Esophagus squamous epithelium (tissue), 5 donors: Measurements from ENCODE around the gene TBXAS1. TPM values are rescaled to one million over a fixed set of nuclear protein-coding genes. Genes with fewer than 3 reads are reported as not detected.

ENCODE experiments used
- DNase-seq: peaks from one replicate; lab custom pipeline; 2025; lab: John Stamatoyannopoulos, UW
- H3K27ac ChIP-seq, 4 donors: fragments of 200-600 bp; sonication (generic); one replicate each; pipeline ENCODE4 v1.5.1; 2016 to 2019; ENCODE audit warnings: mild to moderate bottlenecking in 1 of 4
- H3K27me3 ChIP-seq, 4 donors: fragments of 200-600 bp; sonication (generic); 1 replicate in 3 of 4; 2 replicates in 1 of 4; pipeline versions ENCODE4 v1.5.1 to v1.6.0; 2017 to 2021; ENCODE audit warnings: antibody characterized with exemption in 1 of 4
- H3K36me3 ChIP-seq, 3 donors: fragments of 200-600 bp; sonication (generic); one replicate each; pipeline ENCODE4 v1.5.1; 2016 to 2019
- H3K4me1 ChIP-seq, 3 donors: fragments of 200-600 bp; sonication (generic); one replicate each; pipeline ENCODE4 v1.5.1; 2017 to 2019
- H3K4me3 ChIP-seq, 4 donors: fragments of 200-600 bp; sonication (generic); 1 replicate in 3 of 4; 2 replicates in 1 of 4; pipeline ENCODE4 v1.5.1; 2016 to 2019; ENCODE audit warnings: mild to moderate bottlenecking in 2 of 4, moderate library complexity in 1 of 4
- H3K9me3 ChIP-seq, 3 donors: fragments of 200-600 bp; sonication (generic); one replicate each; pipeline ENCODE4 v1.5.1; 2016 to 2019
- CTCF ChIP-seq, 6 experiments: fragments of 450-650 bp in 4 of 6; fragments of 200-600 bp in 2 of 6; sonication (generic) in 2 of 6; IDR thresholded peaks; one replicate each; pipeline ENCODE4 v1.5.1; 2016 to 2019; ENCODE audit warnings: antibody characterized with exemption in 6 of 6, mild to moderate bottlenecking in 4 of 6, moderate library complexity in 4 of 6
- POLR2A ChIP-seq, 4 donors: fragments of 450-650 bp; IDR thresholded peaks; one replicate each; pipeline ENCODE4 v1.6.1; 2017; ENCODE audit warnings: antibody characterized with exemption in 4 of 4, mild to moderate bottlenecking in 4 of 4, moderate library complexity in 3 of 4
- WGBS, 2 donors: methylation state at CpG; one replicate each; pipeline ENCODE4 v1.1.5; 2018; 5-methylcytosine and 5-hydroxymethylcytosine counted together
- intact Hi-C: fragments of 100-400 bp; cut with DNase I; formaldehyde crosslinking; loops from one replicate; pipeline ENCODE4 v1.15.0; 2022
- total RNA-seq, 4 donors: library from RNA; depleted of rRNA; stranded (reverse); fragments of >200 nt; gene quantifications; one replicate each; pipeline ENCODE4 v1.1.0, GENCODE V29; 2016
- donor health status: DM: yes; HTN: yes; CAD: no.

Gene TBXAS1
- total RNA-seq: 10 to 100 TPM in 3 of 4 donors, 1 to 10 TPM in 1; 9.4 to 24.8 (median 17.8) TPM

DNA sequence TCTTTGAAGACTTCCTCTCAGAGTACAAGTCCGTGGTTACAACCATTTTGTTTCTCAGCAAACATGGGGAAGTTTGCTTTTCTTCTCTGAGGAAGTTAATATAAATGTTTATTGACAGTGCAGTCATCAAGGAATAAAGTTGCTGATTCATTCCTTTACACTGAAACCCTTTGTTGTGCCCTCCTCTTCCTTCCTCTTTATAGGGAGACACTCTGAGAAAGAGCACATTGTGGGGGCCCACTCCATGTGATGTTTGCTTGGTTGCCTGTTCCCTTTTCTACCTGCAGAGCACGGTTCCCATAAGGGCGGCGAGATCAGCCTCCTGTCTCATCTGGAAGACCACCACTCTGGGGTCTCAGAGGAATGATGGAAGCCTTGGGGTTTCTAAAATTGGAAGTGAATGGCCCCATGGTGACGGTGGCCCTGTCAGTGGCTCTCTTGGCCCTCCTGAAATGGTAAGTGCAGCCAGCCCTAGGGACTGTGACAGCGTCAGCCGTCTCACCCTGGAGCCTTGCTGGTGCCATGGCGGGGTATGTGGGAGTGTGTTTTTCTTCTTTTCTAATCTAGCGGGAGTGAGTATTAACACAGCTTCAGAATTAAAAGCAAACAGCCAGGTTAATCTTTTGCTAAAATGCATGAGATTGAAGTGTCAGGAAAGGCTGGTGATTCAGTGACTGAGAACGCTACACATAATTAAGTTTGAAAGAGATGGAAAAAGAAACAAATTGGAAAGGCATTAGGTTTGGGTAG is at the start of gene TBXAS1:
TSS of gene TBXAS1 (plus strand) at position 240 of the 750 bp plus-strand sequence. CDS start at position 367, 127 bp downstream.
- H3K4me3 ChIP-seq: peak within 1 kb of the TSS in 3 of 4 donors; percentile 7 to 49 (median 18)
- intact Hi-C loops: no loop called here
- no peak for DNase-seq

DNA sequence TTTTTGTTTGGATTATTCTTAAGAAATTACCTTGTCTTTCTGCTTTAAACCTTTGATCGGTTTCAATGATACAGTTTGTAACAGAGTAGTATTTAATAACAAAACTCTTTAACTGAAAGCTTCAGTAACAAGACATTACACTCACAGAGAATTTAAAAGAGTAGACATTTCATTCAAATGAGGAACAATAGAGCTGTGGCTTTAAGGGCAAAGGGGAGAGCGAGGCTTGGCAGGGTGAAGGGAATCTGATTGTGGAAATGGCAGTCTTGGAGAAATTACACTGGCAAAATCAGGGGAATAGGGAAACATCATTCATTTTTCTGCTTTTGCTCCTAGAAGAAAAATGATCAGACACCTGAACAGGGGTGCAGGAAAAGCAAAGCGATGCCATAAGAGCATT is 46.1 kb upstream of the TBXAS1 start:
- peak overlapping the region in 2 of 4 donors; percentile 65 to 72 for H3K27ac ChIP-seq
- 62 to 68% methylated on average over 3 of the region's 3 CpGs for WGBS, 2 donors
- no peak overlapping the region for H3K4me3 ChIP-seq
- H3K27me3 ChIP-seq: no peaks in the 10 kb centered on the region
- intact Hi-C loops: no loop called here
- no peaks in the 10 kb centered on the region for H3K9me3 ChIP-seq
- H3K4me1 ChIP-seq: peaks cover 10 to 72% (median 31%) of the 10 kb centered on the region in 3 donors
- H3K36me3 ChIP-seq: no peaks in the 10 kb centered on the region
- TF ChIP-seq POLR2A (IDR thresholded peaks at IDR 0.05) (no peak), CTCF (IDR thresholded peaks at IDR 0.05) (no peak)
- no peak for DNase-seq

More for the DNA sequence above, at the start of gene TBXAS1:
- Histone ChIP-seq H3K36me3 (no peaks in the 10 kb centered on the region), H3K27me3 (no peaks in the 10 kb centered on the region), H3K27ac (peak within 1 kb of the TSS in 2 of 4 donors; percentile 7 to 40), H3K4me1 (peaks cover 0 to 7% (median 0%) of the 10 kb centered on the region in 3 donors), H3K9me3 (no peaks in the 10 kb centered on the region)
- TF ChIP-seq POLR2A (IDR thresholded peaks at IDR 0.05): peak in 1 of 4 donors; percentile 60
- TF ChIP-seq CTCF (IDR thresholded peaks at IDR 0.05): no peak
- WGBS, 2 donors: 58 to 76% methylated on average over 2 to 10 of the region's 10 CpGs

DNA sequence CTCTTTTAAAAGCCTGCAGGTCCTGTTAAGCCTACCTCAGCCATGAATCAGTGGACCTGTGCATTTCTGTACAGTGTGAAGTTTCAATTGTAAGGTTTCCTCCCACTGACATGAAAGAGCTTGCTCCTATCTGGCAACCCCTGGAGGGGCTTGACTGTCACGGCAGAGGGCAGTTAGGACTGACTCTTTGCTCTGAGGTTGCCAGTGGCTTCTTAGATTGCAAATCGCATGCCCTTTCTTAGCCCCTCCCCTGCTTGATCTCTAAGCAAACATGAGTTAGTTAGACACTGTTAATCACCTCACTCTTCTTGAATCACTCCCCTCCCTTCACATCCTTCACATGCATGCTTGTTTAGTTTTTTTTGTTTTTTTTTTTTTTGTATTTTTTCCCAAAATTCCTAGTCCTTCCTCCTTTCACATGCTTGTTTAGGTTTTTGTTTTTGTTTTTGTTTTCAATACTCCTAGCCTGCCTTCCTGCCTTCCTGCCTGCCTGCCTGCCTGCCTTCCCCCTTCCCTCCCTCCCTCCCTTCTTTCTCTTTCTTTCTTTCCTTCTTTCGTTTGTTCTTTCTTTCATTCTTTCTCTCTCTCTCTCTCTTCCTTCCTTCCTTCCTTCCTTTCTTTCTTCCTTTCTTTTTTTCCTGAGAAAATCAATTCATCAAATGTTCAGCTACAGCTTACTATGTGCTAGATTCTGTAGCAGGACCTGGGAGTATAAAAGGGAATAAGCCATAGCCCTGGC is 45.2 kb upstream of the TBXAS1 start:
- H3K4me1 ChIP-seq: peaks cover 8 to 64% (median 31%) of the 10 kb centered on the region in 3 donors

GRCh38 chr7:139784648-139785047 is 44.4 kb upstream of the TBXAS1 start:
- intact Hi-C loops: loop anchor here (5.0 kb wide), 1 partner anchor 213 kb away; no protein-coding TSS in a partner anchor
- no peak for TF ChIP-seq POLR2A (IDR thresholded peaks at IDR 0.05)
- no peak for TF ChIP-seq CTCF (IDR thresholded peaks at IDR 0.05)
- no peaks in the 10 kb centered on the region for H3K9me3 ChIP-seq
- peaks cover 0 to 16% (median 0%) of the 10 kb centered on the region in 3 donors for H3K36me3 ChIP-seq
- no peak overlapping the region for H3K4me3 ChIP-seq
- H3K4me1 ChIP-seq: peaks cover 4 to 56% (median 27%) of the 10 kb centered on the region in 3 donors
- peak overlapping the region in 2 of 4 donors; percentile 65 to 72 for H3K27ac ChIP-seq
- WGBS, 2 donors: 38 to 46% methylated on average over 3 of the region's 3 CpGs
- no peak for DNase-seq
- no peaks in the 10 kb centered on the region for H3K27me3 ChIP-seq

More for the DNA sequence above, 45.2 kb upstream of the TBXAS1 start:
- Histone ChIP-seq H3K9me3 (no peaks in the 10 kb centered on the region), H3K27ac (peak overlapping the region in 2 of 4 donors; percentile 65 to 72), H3K27me3 (no peaks in the 10 kb centered on the region), H3K36me3 (peaks cover 0 to 8% (median 0%) of the 10 kb centered on the region in 3 donors), H3K4me3 (no peak overlapping the region)
- intact Hi-C loops: no loop called here
- TF ChIP-seq POLR2A (IDR thresholded peaks at IDR 0.05) (peak in 1 of 4 donors; percentile 14), CTCF (IDR thresholded peaks at IDR 0.05) (peak in 1 of 6 experiments; percentile 7)
- DNase-seq: no peak
- WGBS, 2 donors: 11 to 40% methylated on average over 3 of the region's 3 CpGs
